Measurements from ENCODE around the gene KSR1. TPM values are rescaled to one million over a fixed set of nuclear protein-coding genes. Genes with fewer than 3 reads are reported as not detected.

The KSR1 gene
- total and polyA plus RNA-seq, 10 of the 15 experiments (the other 5 are each of a cell fraction or from before 2014, with no cell fraction given) = 0.97 to 66.6 (median 22.9) TPM

- no peak for TF ChIP-seq MYB (IDR thresholded peaks at IDR 0.05; ENCODE audit: borderline replicate concordance, low read depth, low read length)
- TF ChIP-seq NFYB (IDR thresholded peaks at IDR 0.05; ENCODE audit: insufficient read depth, low read depth, low read length) = 0 out of 2 replicates have a peak, but pooled peaks have one; percentile 27
- TF ChIP-seq IRF4 (IDR thresholded peaks at IDR 0.05; ENCODE audit: low read depth, low read length) = no peak
- no peak for TF ChIP-seq RELB (IDR thresholded peaks at IDR 0.05; ENCODE audit: low read depth)
- TF ChIP-seq POLR2AphosphoS5 (IDR thresholded peaks at IDR 0.05; ENCODE audit: low read length) = no peak
Measured at GRCh38 chr17:27526604-27527002, 70.4 kb downstream of the KSR1 start (continued).

- ChIA-PET RAD21 (ENCODE audit: unreplicated experiment) (interaction anchor here (1.2 to 3.9 kb wide), 2 partner anchors 10 to 16 kb away, joined by 4 to 25 read pairs; no protein-coding TSS in a partner anchor), CTCF (interaction anchor here (0.9 to 1.9 kb wide), 2 partner anchors 10 to 34 kb away, joined by 3 to 4 read pairs; no protein-coding TSS in a partner anchor), POLR2A (interaction anchor here (1.1 kb wide), 1 partner anchor 19 kb away, joined by 3 read pairs; no protein-coding TSS in a partner anchor), SMC1A (ENCODE audit: uncharacterized antibody, unreplicated experiment) (interaction anchor here (1.0 to 5.0 kb wide), 7 partner anchors 10 to 73 kb away, joined by 4 to 27 read pairs (median 5); partner anchors contain the start of gene KSR1)
- Histone ChIP-seq H2AFZ (ENCODE audit: control insufficient read depth, low read depth, low read length) (no peak overlapping the region), H3K4me3 (no peak overlapping the region), H3K79me2 (ENCODE audit: control insufficient read depth, insufficient read depth, low read length) (peaks cover 33% of the 10 kb centered on the region), H3K36me3 (ENCODE audit: control insufficient read depth in 2 of 2, insufficient read depth in 2 of 2, low read length in 1 of 2) (peaks cover 0 to 2% of the 10 kb centered on the region in 2 experiments; a peak in 1 of 4 replicates), H3K9ac (ENCODE audit: control insufficient read depth, insufficient read depth, low read length) (no peak overlapping the region), H4K20me1 (ENCODE audit: control insufficient read depth, insufficient read depth) (0 out of 2 replicates have a peak, but pooled peaks cover 3% of the 10 kb centered on the region), H3K27me3 (replicated peaks in 1 of 2; ENCODE audit: control insufficient read depth in 2 of 2, insufficient read depth in 2 of 2, low read length in 1 of 2) (no peaks in the 10 kb centered on the region), H3K4me1 (ENCODE audit: control insufficient read depth, insufficient read depth, low read length) (peaks cover 17% of the 10 kb centered on the region), H3K4me2 (ENCODE audit: control insufficient read depth, insufficient read depth) (no peak overlapping the region), H3K9me3 (replicated peaks; ENCODE audit: control insufficient read depth, insufficient read depth, low read length) (no peaks in the 10 kb centered on the region), H3K27ac (ENCODE audit: control insufficient read depth, insufficient read depth) (no peak overlapping the region)
- TF ChIP-seq TCF12 (IDR thresholded peaks at IDR 0.05; ENCODE audit: low read depth, low read length) = no peak
- TF ChIP-seq, protein P1, sequence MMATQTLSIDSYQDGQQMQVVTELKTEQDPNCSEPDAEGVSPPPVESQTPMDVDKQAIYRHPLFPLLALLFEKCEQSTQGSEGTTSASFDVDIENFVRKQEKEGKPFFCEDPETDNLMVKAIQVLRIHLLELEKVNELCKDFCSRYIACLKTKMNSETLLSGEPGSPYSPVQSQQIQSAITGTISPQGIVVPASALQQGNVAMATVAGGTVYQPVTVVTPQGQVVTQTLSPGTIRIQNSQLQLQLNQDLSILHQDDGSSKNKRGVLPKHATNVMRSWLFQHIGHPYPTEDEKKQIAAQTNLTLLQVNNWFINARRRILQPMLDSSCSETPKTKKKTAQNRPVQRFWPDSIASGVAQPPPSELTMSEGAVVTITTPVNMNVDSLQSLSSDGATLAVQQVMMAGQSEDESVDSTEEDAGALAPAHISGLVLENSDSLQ (IDR thresholded peaks at IDR 0.05) = peak; percentile 91
- TF ChIP-seq SRF (IDR thresholded peaks at IDR 0.05; ENCODE audit: low read depth in 2 of 2, low read length in 2 of 2) = 0 out of 4 replicates have a peak, but pooled peaks of 1 of the 2 experiments have one; percentile 25
- TF ChIP-seq, protein P2, sequence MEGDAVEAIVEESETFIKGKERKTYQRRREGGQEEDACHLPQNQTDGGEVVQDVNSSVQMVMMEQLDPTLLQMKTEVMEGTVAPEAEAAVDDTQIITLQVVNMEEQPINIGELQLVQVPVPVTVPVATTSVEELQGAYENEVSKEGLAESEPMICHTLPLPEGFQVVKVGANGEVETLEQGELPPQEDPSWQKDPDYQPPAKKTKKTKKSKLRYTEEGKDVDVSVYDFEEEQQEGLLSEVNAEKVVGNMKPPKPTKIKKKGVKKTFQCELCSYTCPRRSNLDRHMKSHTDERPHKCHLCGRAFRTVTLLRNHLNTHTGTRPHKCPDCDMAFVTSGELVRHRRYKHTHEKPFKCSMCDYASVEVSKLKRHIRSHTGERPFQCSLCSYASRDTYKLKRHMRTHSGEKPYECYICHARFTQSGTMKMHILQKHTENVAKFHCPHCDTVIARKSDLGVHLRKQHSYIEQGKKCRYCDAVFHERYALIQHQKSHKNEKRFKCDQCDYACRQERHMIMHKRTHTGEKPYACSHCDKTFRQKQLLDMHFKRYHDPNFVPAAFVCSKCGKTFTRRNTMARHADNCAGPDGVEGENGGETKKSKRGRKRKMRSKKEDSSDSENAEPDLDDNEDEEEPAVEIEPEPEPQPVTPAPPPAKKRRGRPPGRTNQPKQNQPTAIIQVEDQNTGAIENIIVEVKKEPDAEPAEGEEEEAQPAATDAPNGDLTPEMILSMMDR (IDR thresholded peaks at IDR 0.05 in 2 of 3, conservative IDR thresholded peaks at IDR 0.05 in 1 of 3; ENCODE audit: control insufficient read depth in 2 of 3, extremely low read depth in 1 of 3, insufficient read depth in 1 of 3, low read depth in 3 of 3, low read length in 3 of 3) = peak in 2 of 3 experiments; percentile 1 to 18; a peak in 1 of 6 replicates
- FAIRE-seq (no peak), ATAC-seq (0 out of 3 replicates have a peak, but pooled peaks have one; percentile 11), DNase-seq (ENCODE audit: low read depth, low spot score) (no peak)
- intact Hi-C loops (cut with micrococcal nuclease; ENCODE audit: unreplicated experiment) (no loop called here), in situ Hi-C loops (cut with MboI) (no loop called here)
- WGBS (ENCODE audit: insufficient coverage, insufficient replicate concordance, low lambda C conversion rate, missing lambda C conversion rate) = 88% methylated on average over 7 of the region's 7 CpGs
- no TSS peak for BruUV-seq (replicated peaks)
Measured at GRCh38 chr17:27529230-27529796, 73.1 kb downstream of the KSR1 start.

Measured in GM12878 (cell line).